CD1c-positive myeloid dendritic cell (primary cell): ENCODE results near the gene TBL1XR1.

Source experiments
- DNase-seq: peaks from one replicate; pipeline ENCODE4 v3.0.0-alpha.2; 2016; ENCODE audit errors: extremely low spot score

TBL1XR1 gene

DNA sequence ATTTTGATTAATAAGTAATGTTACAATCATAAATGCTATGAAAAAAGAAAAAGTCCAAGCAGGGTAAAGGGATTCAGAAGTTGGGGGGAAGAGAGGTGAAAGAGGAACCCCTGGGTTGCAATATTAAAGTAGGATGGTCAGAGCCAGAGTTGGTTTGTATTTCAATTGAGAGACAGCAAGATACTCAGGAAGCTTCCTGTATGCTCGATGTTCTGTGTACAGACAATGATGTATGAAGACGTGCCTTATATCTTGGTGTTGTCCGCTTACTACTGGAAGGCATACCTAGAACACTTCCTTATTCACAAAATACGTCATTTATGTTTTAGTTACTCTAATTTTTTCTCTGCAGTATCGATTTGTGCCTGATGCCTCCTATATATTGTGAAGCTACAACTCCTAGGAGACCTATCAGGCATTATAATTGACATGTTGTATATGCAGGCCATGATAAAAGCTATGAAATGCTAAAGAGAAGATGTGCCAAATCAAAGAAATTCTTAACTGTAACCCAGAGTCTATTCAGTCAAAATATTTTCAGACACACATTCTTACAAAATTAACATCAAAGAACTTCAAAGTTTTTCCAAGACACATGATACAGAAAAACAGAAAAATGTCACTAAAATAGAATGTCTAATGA lies 87.5 kb downstream of the TBL1XR1 start:
- peak; percentile 8 for DNase-seq

DNA sequence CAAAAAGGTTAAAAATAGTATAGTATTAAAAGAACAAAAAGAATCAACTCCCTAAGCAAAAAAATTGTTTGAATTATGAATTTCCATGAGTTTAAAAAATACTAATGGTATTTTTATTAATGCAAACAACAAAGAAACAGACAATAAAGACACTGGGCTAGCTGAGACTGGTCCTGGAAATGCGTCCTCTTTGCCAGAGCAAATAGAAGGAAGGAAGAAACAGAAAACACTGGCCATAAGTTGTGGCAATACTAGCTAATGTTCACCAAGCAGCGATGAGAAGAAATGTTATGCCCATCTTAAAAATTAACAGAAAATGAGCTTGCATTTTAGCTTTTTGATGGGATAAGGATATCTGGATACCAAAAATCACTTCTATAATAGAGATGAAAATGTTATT lies 88.6 kb downstream of the TBL1XR1 start:
- no peak for DNase-seq

DNA sequence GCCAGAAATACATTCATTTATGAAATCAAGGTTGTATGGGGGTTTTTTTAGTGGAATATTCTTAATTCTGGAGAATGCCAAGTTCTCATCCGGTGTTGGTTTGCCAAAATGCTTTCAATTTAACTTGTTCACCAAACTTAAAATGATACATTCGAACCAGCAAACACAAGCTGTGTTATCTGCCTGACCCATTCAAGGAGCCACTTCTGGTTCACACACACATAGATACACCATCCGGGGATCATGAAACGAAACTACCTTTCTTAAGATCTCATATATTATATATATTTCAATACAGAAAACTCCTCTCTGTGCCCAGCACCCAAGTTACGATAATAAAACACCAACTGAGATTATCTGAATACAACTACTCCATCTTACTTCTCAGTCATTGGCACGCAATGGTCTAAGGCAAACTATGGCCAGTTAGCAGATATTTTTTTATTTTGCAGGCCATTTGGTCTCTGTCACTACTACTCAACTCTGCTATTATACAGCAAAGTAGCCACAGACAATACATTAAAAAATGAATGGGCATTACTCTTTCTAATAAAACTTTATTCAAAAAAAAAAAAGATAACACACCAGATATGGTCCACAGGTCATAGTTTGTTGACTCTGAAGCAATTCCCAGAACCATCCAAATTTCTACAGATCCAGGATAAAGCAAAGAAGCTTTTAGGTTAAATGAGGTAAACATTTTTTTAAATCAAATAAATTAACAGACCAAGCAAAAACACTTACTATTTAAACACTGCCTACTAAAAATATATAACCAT lies 89.6 kb downstream of the TBL1XR1 start:
- no peak for DNase-seq

DNA sequence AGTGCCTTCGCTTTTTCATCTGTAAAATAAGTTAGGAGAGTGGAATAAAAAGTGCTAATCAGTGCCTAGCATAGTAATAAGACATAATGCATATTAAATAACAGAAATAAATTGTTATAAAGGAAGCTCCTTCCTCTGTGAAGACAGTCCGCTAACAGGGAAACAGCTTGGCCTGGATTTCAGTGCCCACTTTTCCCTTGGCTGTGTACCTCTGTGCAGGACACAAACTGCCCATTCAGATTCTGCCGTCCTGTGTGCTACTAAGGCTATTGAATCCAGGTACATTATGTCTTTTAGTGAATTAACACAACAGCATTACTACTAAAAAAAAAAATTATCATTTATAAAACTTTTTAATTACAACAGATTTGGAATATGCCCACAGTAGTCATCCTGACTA lies 90.7 kb downstream of the TBL1XR1 start:
- DNase-seq, result no peak

DNA sequence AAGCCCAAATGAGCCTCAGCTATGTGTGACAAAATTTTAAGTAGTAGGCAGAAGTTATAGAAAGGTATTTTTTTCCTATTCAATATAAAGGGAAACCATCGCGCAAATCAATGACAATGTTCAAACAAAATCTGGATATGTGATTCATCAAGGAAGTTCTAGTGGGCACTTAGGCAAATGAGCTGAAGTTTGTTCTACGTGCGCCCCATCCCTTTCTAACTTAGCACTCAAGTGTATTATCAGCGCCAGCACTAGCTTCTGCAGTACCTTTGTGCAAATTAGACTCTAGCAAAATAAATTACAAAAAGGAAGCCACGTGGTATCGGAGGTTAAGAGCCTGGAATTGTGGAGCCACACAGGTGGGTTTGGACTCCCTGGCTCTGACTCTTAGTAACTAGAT lies 91.1 kb downstream of the TBL1XR1 start:
- no peak for DNase-seq

DNA sequence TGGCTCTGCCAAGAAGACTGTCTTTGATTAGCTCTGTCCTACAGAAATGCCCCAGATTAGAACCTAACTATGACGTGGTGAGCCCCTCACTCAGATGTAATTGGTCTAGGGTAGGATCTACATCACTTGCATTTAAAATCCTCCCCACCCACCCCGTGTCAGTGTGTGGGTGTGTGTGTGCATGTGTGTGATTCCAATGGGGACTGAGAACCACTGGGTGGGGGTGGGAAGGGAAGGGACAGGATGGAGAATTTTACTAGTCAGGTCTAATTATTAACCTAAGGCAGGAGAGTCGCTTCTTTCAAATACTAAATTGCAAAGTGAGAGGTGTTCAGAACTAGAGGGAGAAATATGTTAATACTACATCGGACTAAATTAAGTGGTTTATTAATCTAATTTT lies 91.7 kb downstream of the TBL1XR1 start:
- no peak for DNase-seq

DNA sequence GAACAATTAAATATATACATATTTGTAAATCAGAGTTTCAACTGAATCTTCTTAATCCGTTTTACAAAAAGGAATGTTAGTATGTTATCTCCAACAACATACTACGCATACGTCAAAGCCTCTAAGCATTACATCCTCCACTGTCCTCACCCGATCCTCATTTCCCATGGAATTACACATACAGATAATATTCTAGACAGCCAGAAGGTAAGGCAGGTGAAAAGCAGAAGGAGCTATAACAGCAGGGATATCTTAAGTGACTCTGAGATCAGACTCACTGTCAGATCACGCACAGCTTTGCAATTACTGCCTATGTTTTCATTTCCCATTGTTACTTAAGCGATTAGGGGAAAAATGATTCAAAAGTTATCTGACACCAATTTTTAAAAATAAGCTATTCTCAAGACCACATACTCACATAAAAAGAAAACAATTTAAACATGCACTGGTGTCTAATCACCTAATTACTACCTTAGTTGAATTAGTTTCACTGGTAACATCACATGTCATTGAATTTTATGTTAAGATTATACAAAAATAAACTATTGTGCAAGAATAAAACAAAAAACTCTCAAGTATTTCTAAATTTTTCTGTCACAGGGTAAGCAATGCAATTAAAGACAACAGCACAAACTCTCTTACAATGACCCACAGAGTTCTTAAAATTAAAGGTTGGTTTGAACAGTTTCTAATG lies 92.8 kb downstream of the TBL1XR1 start:
- DNase-seq, result no peak

DNA sequence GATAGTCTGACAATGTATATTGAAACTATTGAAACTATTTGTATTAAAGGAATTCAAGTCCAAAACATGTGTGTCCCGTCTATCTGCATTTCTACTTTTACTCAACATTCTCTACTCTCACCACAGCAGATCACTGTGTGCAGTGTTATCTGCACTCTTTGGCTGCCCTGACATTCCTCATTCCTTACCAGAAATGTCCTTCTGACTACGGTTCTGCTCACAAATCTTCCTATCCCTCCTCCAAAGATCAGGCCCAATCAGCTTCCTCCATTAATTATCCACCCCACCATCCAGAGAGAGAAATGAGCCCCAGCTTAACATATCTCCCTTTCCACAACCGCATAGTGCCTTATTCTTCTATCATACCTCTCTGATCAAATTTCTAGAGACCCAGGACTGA lies 94.7 kb downstream of the TBL1XR1 start:
- no peak for DNase-seq

DNA sequence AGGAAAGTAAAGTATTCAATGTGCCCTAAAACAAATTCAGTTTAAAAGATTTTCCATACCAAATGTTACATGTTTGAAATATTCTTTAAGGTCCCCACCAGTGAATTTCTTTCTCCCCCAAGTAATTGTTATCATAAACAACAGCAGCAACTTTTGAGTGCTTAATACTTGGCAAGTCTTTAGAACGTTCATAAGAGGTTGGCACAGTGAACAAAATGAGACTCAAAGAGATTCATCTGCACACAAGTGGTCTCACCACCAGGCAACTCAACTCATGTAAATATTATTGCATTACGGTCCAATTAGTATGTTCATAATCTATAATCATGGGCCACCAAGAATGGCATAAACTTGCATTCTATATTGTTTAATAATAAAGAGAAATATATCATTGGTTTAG lies 98.7 kb downstream of the TBL1XR1 start:
- DNase-seq, result no peak

DNA sequence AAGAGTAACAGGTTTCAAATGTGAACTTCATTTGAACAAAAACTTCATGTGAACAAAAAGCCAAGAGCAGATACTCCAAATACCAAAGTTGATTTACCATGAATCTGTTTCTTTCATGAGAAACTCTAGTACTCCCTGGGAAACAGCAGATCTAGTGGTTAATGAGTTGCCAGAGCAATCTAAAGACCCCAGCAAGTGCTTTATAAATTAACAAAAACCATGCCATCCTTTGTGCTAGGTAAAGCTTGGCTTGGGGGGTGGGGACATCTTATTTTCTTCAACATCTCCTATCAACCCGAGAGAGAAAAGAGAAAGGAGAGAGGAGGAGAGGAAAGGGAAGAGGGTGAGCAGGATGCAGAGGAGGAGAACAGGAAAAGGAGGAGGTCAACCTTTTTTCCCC lies 100.7 kb downstream of the TBL1XR1 start:
- no peak for DNase-seq

DNA sequence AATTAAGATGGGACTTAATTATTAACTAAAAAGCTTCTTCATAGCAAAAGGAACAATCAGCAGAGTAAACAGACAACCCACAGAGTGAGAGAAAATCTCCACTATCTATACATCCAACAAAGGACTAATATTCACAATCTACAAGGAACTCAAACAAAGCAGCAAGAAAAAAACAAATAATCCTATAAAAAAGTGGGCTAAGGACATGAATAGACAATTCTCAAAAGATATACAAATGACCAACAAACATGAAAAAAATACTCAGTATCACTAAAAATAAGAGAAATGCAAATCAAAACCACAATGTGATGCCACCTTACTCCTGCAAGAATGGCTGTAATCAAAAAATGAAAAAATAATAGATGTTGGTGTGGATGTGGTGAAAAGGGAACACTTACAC lies 103.3 kb downstream of the TBL1XR1 start:
- DNase-seq, result no peak

DNA sequence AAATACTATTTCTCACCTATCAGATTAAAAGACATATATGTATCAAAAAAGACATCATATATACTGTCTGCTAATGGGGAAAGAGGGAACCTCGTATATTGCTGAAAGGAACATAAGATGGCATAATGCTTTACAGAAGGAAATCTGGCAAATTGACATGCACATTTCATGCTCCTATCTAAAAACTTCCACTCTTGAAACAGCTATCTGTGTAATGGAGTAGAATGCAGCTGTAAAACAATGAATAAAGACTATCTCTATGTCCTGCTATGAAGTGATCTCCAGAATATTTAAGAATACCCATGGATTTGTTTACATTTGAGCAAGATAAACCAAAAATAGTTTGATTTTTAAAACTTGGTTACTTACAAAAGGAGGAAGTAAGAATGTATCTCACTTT lies 107.4 kb downstream of the TBL1XR1 start:
- no peak for DNase-seq

DNA sequence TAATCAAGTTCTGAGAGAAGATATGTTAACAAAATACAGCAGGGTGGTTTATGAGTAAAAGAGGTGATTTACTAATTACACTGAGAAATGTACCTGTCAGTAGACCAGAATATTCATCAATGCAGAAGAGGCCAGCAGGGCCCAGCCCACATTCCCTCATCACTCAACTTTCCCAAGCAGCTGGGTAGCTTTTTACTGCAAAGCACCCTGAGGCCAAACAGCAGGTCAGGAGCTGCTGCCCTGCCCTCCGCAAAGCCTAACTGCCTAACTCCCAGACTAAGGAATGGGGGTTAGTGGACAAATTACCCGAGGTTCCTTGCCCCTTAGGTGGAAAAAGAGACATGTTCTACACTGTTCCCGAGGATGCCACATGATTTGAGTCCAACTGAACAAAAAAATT lies 108.2 kb downstream of the TBL1XR1 start:
- DNase-seq, result no peak

DNA sequence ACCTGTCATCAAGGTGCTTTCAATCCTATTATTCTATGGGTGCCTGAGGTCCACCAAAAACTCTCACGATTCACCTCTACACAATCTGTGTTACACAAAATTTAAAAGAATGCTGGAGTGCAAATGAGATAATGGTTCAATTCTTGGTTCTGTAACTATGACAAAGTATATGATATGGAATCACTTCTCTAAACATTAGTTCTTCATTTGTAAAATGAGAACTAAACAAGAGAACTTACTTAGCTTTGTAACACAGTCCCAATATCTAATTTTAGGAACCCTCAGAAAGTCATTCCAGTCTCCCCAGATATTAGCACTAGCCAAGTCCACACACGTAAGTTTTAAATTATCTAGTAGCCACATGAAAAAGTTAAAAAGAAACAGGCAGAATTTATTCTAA lies 111.5 kb downstream of the TBL1XR1 start:
- DNase-seq, result peak; percentile 72

DNA sequence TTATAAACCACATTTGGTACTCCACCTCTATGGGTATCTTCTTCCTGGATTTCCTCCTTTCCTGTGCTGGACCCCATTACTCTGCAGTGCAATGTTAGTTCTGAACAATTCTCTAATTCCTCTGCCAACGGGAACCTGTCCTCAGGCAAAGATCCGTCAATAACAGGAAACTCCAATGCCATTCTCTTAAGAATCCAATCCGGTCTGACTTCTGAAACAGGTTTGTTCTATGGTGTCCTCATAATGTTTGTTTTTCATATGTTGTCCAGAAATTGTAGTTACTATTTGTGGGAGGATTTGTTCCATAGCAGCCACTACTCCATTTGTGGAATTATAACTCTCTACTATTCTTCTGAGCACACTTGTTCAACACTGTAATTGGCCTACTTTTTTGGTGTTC lies 112.7 kb downstream of the TBL1XR1 start:
- DNase-seq, result no peak

DNA sequence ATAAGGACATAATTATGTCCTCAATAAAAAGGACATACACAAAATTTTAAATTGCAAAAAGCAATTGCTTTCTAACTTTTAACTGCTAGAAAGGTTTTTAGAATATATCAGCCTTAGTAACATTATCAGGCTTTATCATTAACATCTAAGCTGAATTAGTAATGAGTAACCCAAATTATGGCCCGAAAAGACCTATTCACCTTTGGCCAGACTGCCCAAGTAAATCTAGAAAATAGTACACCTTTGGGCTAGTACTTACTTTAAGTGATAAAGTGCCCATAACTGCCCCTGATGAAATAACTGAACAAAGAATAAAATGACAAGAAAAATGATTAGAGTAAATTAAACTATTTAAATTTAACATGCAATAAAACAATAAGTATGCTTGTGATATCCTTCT lies 117.2 kb downstream of the TBL1XR1 start:
- no peak for DNase-seq

DNA sequence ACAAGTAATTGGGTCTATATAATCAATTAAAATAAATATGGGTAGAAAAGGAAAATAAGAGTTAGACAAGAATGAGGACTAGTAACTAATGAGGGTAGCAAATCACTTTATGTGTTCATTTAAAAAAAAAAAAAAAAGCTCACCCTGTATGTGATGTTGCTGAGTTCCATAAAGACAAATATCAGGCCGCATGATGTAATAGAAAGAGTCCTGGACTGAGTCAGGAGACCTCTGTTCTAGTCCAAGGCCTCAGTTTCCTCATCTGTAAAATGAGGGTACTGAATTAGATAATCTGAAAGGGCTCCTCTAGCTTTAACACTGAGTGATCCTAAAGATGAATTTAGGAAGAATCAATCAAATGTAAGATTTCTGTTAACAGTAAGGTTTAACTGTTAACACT lies 117.6 kb downstream of the TBL1XR1 start:
- DNase-seq, result no peak

DNA sequence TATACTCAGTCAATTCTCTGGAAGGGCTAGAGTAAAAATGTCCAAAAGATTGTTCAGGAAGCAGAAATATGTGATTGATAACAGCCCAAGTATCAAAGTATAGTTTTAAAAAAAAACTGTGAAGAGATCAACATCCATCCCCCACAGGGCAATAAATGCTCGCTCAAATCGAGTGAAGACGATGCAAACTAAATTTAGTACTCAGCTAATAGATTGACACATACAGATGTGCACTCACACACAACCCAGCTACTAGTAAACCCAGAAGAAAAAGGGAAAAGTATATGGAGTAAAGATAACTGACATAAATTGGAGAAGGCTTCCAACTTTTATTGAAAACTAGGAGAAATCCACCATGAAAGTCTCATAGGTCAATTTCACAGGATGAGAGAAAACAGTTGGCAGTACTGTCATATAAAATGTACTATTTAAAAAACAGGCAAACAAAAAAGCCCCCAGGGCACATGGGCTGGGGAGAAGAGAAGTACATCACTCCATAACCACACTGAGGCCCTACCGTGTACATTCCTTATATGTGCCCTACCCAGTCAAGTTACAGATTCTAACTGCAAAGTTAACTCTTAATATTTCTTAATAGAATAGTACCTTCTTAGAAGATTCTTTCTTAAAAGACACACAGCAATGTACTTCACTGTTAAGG lies 125.7 kb downstream of the TBL1XR1 start:
- no peak for DNase-seq

DNA sequence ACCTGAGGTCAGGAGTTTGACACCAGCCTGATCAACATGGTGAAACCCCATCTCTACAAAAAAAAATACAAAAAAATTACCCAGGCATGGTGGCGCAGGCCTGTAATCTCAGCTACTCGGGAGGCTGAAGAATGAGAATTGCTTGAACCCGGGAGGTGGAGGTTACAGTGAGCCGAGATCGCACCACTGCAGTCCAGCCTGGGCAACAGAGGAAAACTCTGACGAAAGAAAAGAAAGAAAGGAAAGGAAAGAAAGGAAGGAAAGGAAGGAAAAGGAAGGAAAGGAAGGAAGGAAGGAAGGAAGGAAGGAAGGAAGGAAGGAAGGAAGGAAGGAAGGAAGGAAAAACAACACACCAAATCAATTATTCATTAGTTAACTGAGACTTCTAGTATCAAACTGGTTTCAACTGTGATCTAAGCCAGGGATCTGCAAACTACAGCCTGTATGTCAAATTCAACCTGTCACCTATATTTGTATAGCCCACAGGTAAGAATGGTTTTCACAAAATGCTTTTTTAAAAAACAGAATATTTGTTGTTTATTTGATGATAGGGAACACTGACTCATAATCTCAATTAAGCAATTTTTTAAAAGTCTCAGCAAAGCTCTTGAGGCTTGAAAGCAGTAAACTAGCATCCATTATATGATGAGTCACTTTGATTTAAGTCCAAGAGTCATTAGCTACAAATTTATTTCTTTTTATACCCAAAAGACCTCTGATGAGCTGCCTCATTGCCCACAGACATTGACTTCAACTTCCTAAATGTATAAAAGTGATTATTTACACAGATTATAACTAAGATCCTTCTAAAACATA lies 127.6 kb downstream of the TBL1XR1 start:
- no peak for DNase-seq

DNA sequence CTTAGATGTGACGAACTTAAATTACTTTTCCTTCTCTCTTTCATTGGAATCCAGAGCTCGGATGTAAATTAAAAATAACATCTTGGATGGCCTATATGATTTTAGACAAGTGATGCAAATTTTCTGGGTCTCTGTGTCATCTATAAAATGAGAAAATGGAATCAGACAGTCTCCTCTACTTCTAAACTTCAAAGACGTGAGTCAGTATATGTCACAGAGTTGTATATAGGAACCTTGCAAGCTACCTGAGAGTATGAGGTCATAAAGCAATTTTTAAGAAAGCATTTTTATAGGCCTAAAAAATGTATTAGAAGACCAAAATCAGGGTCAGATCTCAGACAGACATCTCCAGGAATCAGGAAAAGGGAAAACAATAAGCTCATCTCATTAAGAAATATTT lies 128.3 kb downstream of the TBL1XR1 start:
- no peak for DNase-seq

DNA sequence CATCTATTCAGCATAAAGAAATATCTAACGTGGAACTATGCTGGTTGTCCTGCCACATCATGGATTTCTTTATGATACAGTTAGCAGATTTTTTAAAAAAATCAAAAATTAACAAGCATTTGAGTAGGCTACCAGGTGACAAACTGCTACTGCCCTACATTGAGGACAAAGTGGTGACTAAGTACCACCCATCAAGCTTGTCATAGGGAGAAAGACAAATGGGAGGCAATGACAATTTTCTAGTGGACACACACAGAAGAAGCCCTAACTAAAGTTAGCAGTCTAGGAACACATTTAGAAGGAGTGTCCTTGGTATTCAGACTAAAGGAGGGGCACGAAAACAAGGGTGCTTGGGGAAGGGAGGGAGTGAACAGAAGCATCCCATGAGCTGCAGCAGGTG lies 131.2 kb downstream of the TBL1XR1 start:
- DNase-seq, result no peak
